ENCODE results near the gene GPRIN3. TPM values are rescaled to one million over a fixed set of nuclear protein-coding genes. Genes with fewer than 3 reads are reported as not detected.

Gene GPRIN3
- total and polyA plus RNA-seq, 2 experiments from 2014 or later, result 0.74 to 3.2 TPM

GRCh38 chr4:89295415-89295927, 12.1 kb downstream of the GPRIN3 start:
- H3K4me1 ChIP-seq (ENCODE audit: insufficient read depth), result no peaks in the 10 kb centered on the region
- Mint-ChIP-seq H3K4me3 (no peak overlapping the region), H3K4me1 (peaks cover 23% of the 10 kb centered on the region), H3K9me3 (peaks cover 11% of the 10 kb centered on the region; the same call in 2 of the 3 replicates), H3K27me3 (ENCODE audit: insufficient read depth, low read depth, poor library complexity) (no peaks in the 10 kb centered on the region), H3K36me3 (ENCODE audit: low read depth) (peaks cover 8% of the 10 kb centered on the region; the same call in 2 of the 3 replicates), H3K27ac (no peak overlapping the region)
- no peaks in the 10 kb centered on the region for H3K27me3 ChIP-seq (ENCODE audit: insufficient read depth)
- H3F3A ChIP-seq (replicated peaks; ENCODE audit: low read depth), result no peaks in the 10 kb centered on the region
- no peak for DNase-seq (ENCODE audit: low spot score)
- H3K9me2 ChIP-seq (ENCODE audit: insufficient read depth), result no peaks in the 10 kb centered on the region; the same call in 1 of the 2 replicates
- H2AFZ ChIP-seq, result no peak overlapping the region
- no peak overlapping the region for H3K4me2 ChIP-seq
- ATAC-seq, result no peak
- no peak overlapping the region for H3K4me3 ChIP-seq
- no peaks in the 10 kb centered on the region for H3K79me2 ChIP-seq (replicated peaks; ENCODE audit: insufficient read depth)
- no peaks in the 10 kb centered on the region for H4K20me1 ChIP-seq (replicated peaks; ENCODE audit: insufficient read depth)
- TF ChIP-seq EZH2phosphoT487 (IDR thresholded peaks at IDR 0.05; ENCODE audit: unreplicated experiment), result no peak
- H3K36me3 ChIP-seq (ENCODE audit: insufficient read depth), result no peaks in the 10 kb centered on the region
- no peak overlapping the region for H3K27ac ChIP-seq (ENCODE audit: low read depth)

- ATAC-seq, result no peak
- H3K27ac Mint-ChIP-seq, result no peak overlapping the region
- Histone ChIP-seq H3K27ac (ENCODE audit: low read depth) (no peak overlapping the region), H3K9me2 (ENCODE audit: insufficient read depth) (no peaks in the 10 kb centered on the region; the same call in 1 of the 2 replicates), H3K4me2 (no peak overlapping the region), H3F3A (replicated peaks; ENCODE audit: low read depth) (no peaks in the 10 kb centered on the region), H3K4me1 (ENCODE audit: insufficient read depth) (no peaks in the 10 kb centered on the region), H3K27me3 (ENCODE audit: insufficient read depth) (no peaks in the 10 kb centered on the region), H3K79me2 (replicated peaks; ENCODE audit: insufficient read depth) (no peaks in the 10 kb centered on the region), H4K20me1 (replicated peaks; ENCODE audit: insufficient read depth) (no peaks in the 10 kb centered on the region), H2AFZ (no peak overlapping the region), H3K36me3 (ENCODE audit: insufficient read depth) (no peaks in the 10 kb centered on the region), H3K4me3 (no peak overlapping the region)
- peaks cover 23% of the 10 kb centered on the region for H3K4me1 Mint-ChIP-seq
- H3K9me3 Mint-ChIP-seq, result peaks cover 11% of the 10 kb centered on the region; the same call in 2 of the 3 replicates
- H3K27me3 Mint-ChIP-seq (ENCODE audit: insufficient read depth, low read depth, poor library complexity), result no peaks in the 10 kb centered on the region
- no peak overlapping the region for H3K4me3 Mint-ChIP-seq
- peaks cover 8% of the 10 kb centered on the region; the same call in 2 of the 3 replicates for H3K36me3 Mint-ChIP-seq (ENCODE audit: low read depth)
- no peak for DNase-seq (ENCODE audit: low spot score)
- TF ChIP-seq ZNF331 (CRISPR knock-in tag; IDR thresholded peaks at IDR 0.05; ENCODE audit: low read depth), result no peak
- TF ChIP-seq, protein P1, sequence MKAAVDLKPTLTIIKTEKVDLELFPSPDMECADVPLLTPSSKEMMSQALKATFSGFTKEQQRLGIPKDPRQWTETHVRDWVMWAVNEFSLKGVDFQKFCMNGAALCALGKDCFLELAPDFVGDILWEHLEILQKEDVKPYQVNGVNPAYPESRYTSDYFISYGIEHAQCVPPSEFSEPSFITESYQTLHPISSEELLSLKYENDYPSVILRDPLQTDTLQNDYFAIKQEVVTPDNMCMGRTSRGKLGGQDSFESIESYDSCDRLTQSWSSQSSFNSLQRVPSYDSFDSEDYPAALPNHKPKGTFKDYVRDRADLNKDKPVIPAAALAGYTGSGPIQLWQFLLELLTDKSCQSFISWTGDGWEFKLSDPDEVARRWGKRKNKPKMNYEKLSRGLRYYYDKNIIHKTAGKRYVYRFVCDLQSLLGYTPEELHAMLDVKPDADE (IDR thresholded peaks at IDR 0.05), result no peak
- TF ChIP-seq CTCF (conservative IDR thresholded peaks at IDR 0.05; ENCODE audit: low read depth in 2 of 2), result no peak
- TF ChIP-seq, protein P2, sequence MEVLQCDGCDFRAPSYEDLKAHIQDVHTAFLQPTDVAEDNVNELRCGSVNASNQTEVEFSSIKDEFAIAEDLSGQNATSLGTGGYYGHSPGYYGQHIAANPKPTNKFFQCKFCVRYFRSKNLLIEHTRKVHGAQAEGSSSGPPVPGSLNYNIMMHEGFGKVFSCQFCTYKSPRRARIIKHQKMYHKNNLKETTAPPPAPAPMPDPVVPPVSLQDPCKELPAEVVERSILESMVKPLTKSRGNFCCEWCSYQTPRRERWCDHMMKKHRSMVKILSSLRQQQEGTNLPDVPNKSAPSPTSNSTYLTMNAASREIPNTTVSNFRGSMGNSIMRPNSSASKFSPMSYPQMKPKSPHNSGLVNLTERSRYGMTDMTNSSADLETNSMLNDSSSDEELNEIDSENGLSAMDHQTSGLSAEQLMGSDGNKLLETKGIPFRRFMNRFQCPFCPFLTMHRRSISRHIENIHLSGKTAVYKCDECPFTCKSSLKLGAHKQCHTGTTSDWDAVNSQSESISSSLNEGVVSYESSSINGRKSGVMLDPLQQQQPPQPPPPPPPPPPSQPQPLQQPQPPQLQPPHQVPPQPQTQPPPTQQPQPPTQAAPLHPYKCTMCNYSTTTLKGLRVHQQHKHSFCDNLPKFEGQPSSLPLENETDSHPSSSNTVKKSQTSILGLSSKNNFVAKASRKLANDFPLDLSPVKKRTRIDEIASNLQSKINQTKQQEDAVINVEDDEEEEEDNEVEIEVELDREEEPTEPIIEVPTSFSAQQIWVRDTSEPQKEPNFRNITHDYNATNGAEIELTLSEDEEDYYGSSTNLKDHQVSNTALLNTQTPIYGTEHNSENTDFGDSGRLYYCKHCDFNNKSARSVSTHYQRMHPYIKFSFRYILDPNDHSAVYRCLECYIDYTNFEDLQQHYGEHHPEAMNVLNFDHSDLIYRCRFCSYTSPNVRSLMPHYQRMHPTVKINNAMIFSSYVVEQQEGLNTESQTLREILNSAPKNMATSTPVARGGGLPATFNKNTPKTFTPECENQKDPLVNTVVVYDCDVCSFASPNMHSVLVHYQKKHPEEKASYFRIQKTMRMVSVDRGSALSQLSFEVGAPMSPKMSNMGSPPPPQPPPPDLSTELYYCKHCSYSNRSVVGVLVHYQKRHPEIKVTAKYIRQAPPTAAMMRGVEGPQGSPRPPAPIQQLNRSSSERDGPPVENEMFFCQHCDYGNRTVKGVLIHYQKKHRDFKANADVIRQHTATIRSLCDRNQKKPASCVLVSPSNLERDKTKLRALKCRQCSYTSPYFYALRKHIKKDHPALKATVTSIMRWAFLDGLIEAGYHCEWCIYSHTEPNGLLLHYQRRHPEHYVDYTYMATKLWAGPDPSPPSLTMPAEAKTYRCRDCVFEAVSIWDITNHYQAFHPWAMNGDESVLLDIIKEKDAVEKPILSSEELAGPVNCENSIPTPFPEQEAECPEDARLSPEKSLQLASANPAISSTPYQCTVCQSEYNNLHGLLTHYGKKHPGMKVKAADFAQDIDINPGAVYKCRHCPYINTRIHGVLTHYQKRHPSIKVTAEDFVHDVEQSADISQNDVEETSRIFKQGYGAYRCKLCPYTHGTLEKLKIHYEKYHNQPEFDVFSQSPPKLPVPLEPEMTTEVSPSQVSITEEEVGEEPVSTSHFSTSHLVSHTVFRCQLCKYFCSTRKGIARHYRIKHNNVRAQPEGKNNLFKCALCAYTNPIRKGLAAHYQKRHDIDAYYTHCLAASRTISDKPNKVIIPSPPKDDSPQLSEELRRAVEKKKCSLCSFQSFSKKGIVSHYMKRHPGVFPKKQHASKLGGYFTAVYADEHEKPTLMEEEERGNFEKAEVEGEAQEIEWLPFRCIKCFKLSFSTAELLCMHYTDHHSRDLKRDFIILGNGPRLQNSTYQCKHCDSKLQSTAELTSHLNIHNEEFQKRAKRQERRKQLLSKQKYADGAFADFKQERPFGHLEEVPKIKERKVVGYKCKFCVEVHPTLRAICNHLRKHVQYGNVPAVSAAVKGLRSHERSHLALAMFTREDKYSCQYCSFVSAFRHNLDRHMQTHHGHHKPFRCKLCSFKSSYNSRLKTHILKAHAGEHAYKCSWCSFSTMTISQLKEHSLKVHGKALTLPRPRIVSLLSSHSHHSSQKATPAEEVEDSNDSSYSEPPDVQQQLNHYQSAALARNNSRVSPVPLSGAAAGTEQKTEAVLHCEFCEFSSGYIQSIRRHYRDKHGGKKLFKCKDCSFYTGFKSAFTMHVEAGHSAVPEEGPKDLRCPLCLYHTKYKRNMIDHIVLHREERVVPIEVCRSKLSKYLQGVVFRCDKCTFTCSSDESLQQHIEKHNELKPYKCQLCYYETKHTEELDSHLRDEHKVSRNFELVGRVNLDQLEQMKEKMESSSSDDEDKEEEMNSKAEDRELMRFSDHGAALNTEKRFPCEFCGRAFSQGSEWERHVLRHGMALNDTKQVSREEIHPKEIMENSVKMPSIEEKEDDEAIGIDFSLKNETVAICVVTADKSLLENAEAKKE (CRISPR knock-in tag; IDR thresholded peaks at IDR 0.05), result no peak
- TF ChIP-seq NANOG (IDR thresholded peaks at IDR 0.05; ENCODE audit: borderline replicate concordance), result no peak
- TF ChIP-seq, protein P3, sequence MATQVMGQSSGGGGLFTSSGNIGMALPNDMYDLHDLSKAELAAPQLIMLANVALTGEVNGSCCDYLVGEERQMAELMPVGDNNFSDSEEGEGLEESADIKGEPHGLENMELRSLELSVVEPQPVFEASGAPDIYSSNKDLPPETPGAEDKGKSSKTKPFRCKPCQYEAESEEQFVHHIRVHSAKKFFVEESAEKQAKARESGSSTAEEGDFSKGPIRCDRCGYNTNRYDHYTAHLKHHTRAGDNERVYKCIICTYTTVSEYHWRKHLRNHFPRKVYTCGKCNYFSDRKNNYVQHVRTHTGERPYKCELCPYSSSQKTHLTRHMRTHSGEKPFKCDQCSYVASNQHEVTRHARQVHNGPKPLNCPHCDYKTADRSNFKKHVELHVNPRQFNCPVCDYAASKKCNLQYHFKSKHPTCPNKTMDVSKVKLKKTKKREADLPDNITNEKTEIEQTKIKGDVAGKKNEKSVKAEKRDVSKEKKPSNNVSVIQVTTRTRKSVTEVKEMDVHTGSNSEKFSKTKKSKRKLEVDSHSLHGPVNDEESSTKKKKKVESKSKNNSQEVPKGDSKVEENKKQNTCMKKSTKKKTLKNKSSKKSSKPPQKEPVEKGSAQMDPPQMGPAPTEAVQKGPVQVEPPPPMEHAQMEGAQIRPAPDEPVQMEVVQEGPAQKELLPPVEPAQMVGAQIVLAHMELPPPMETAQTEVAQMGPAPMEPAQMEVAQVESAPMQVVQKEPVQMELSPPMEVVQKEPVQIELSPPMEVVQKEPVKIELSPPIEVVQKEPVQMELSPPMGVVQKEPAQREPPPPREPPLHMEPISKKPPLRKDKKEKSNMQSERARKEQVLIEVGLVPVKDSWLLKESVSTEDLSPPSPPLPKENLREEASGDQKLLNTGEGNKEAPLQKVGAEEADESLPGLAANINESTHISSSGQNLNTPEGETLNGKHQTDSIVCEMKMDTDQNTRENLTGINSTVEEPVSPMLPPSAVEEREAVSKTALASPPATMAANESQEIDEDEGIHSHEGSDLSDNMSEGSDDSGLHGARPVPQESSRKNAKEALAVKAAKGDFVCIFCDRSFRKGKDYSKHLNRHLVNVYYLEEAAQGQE (IDR thresholded peaks at IDR 0.05; ENCODE audit: unreplicated experiment), result no peak
Observed at GRCh38 chr4:89294573-89295269, 12.9 kb downstream of the GPRIN3 start.

Measured in GM23338 (cell line).